Prostate gland (tissue), 2 donors: Measurements from ENCODE around the gene PLXNB3. TPM values are rescaled to one million over a fixed set of nuclear protein-coding genes. Genes with fewer than 3 reads are reported as not detected.
A peak's percentile ranks its signal among the peaks of the same experiment; 100 is the strongest.

Experiments
- DNase-seq: peaks from one replicate; pipeline ENCODE4 v3.0.0-alpha.2; 2019; ENCODE audit warnings: low spot score
- H3K27ac ChIP-seq, 2 donors: fragments of 200-600 bp; sonication (generic); 2 replicates each; pipeline ENCODE4 v1.5.1; 2017 to 2019
- H3K27me3 ChIP-seq: fragments of 200-600 bp; sonication (generic); replicated peaks from 2 replicates; pipeline ENCODE4 v1.5.1; 2019; ENCODE audit not compliant: insufficient read depth
- H3K36me3 ChIP-seq, 2 donors: fragments of 200-600 bp; sonication (generic); 1 replicate in 1 of 2; 2 replicates in 1 of 2; pipeline versions ENCODE4 v1.5.1 to v1.8.1; 2017 to 2019
- H3K4me1 ChIP-seq: fragments of 200-600 bp; sonication (generic); replicated peaks from 2 replicates; pipeline ENCODE4 v1.5.1; 2019
- H3K4me3 ChIP-seq, 2 donors: fragments of 200-600 bp; sonication (generic); 2 replicates each; pipeline ENCODE4 v1.5.1; 2017 to 2019
- H3K9me3 ChIP-seq: fragments of 200-600 bp; sonication (generic); 2 replicates; pipeline ENCODE4 v1.5.1; 2017
- CTCF ChIP-seq, 4 experiments: fragments of 200-600 bp in 2 of 4; fragments of 450-650 bp in 2 of 4; sonication (generic) in 2 of 4; IDR thresholded peaks; 1 replicate in 3 of 4; 2 replicates in 1 of 4; pipeline ENCODE4 v1.5.1; 2016 to 2019; ENCODE audit warnings: antibody characterized with exemption in 4 of 4, mild to moderate bottlenecking in 2 of 4, moderate library complexity in 2 of 4
- POLR2A ChIP-seq: fragments of 450-650 bp; IDR thresholded peaks from one replicate; pipeline ENCODE4 v1.6.1; 2016; ENCODE audit warnings: antibody characterized with exemption, mild to moderate bottlenecking
- POLR2AphosphoS5 ChIP-seq: sonication (generic); formaldehyde crosslinking; IDR thresholded peaks from one replicate; pipeline ENCODE4 v1.6.1; 2017; ENCODE audit warnings: antibody characterized with exemption
- WGBS: methylation state at CpG from one replicate; pipeline ENCODE4 v1.1.5; 2018; 5-methylcytosine and 5-hydroxymethylcytosine counted together
- intact Hi-C: fragments of 100-400 bp; cut with DNase I; formaldehyde crosslinking; loops from one replicate; pipeline ENCODE4 v1.14.2; 2022
- total RNA-seq, 2 donors: library from RNA; depleted of rRNA; stranded (reverse); fragments of >200 nt; gene quantifications; one replicate each; pipeline ENCODE4 v1.1.0, GENCODE V29; 2016

The PLXNB3 gene
- total RNA-seq, 2 donors from 2014 or later: 20.9 to 52.7 TPM

GRCh38 chrX:153819384-153820040 is 55.5 kb downstream of the PLXNB3 start:
- no peaks in the 10 kb centered on the region for H3K36me3 ChIP-seq
- peak overlapping the region; percentile 24 to 27 for H3K4me3 ChIP-seq
- no peaks in the 10 kb centered on the region for H3K27me3 ChIP-seq
- TF ChIP-seq POLR2AphosphoS5 (no peak), CTCF (IDR thresholded peaks at IDR 0.05) (no peak), POLR2A (no peak)
- no peaks in the 10 kb centered on the region for H3K4me1 ChIP-seq
- DNase-seq: no peak
- intact Hi-C loops: no loop called here
- no peak overlapping the region for H3K27ac ChIP-seq
- 44% methylated on average over 16 of the region's 23 CpGs for WGBS
- no peaks in the 10 kb centered on the region for H3K9me3 ChIP-seq

GRCh38 chrX:153820601-153821000 is 56.6 kb downstream of the PLXNB3 start:
- Histone ChIP-seq H3K27me3 (no peaks in the 10 kb centered on the region), H3K27ac (no peak overlapping the region), H3K4me3 (no peak overlapping the region), H3K36me3 (no peaks in the 10 kb centered on the region), H3K9me3 (no peaks in the 10 kb centered on the region), H3K4me1 (no peaks in the 10 kb centered on the region)
- DNase-seq: no peak
- intact Hi-C loops: no loop called here
- TF ChIP-seq POLR2A (no peak), POLR2AphosphoS5 (no peak), CTCF (IDR thresholded peaks at IDR 0.05) (no peak)
- 85% methylated on average over 6 of the region's 7 CpGs for WGBS

GRCh38 chrX:153821066-153821465 is 57.0 kb downstream of the PLXNB3 start:
- Histone ChIP-seq H3K27me3 (no peaks in the 10 kb centered on the region), H3K4me1 (no peaks in the 10 kb centered on the region), H3K36me3 (no peaks in the 10 kb centered on the region), H3K27ac (no peak overlapping the region), H3K9me3 (no peaks in the 10 kb centered on the region), H3K4me3 (no peak overlapping the region)
- WGBS: 91% methylated on average over 9 of the region's 9 CpGs
- no peak for TF ChIP-seq POLR2A
- TF ChIP-seq CTCF (IDR thresholded peaks at IDR 0.05): no peak
- no peak for TF ChIP-seq POLR2AphosphoS5
- DNase-seq: no peak
- intact Hi-C loops: no loop called here

GRCh38 chrX:153824348-153824747 is 60.3 kb downstream of the PLXNB3 start:
- no peak for TF ChIP-seq POLR2A
- no peak for TF ChIP-seq CTCF (IDR thresholded peaks at IDR 0.05)
- TF ChIP-seq POLR2AphosphoS5: no peak
- WGBS: 85% methylated on average over 9 of the region's 10 CpGs
- H3K27me3 ChIP-seq: no peaks in the 10 kb centered on the region
- H3K27ac ChIP-seq: no peak overlapping the region
- H3K36me3 ChIP-seq: no peaks in the 10 kb centered on the region
- intact Hi-C loops: no loop called here
- no peak for DNase-seq
- H3K4me1 ChIP-seq: no peaks in the 10 kb centered on the region
- H3K4me3 ChIP-seq: no peak overlapping the region
- no peaks in the 10 kb centered on the region for H3K9me3 ChIP-seq

GRCh38 chrX:153825042-153825441 is 61.0 kb downstream of the PLXNB3 start:
- whole genome bisulfite sequencing: 80% methylated on average over 1 of the region's 8 CpGs
- Histone ChIP-seq H3K4me3 (no peak overlapping the region), H3K27ac (no peak overlapping the region), H3K9me3 (no peaks in the 10 kb centered on the region), H3K4me1 (no peaks in the 10 kb centered on the region), H3K36me3 (no peaks in the 10 kb centered on the region), H3K27me3 (no peaks in the 10 kb centered on the region)
- no peak for DNase-seq
- no peak for TF ChIP-seq CTCF (IDR thresholded peaks at IDR 0.05)
- no peak for TF ChIP-seq POLR2AphosphoS5
- no peak for TF ChIP-seq POLR2A
- intact Hi-C loops: no loop called here
